Stomach (tissue), 19 donors: ENCODE data around the gene COL9A1. TPM values are rescaled to one million over a fixed set of nuclear protein-coding genes. Genes with fewer than 3 reads are reported as not detected.

Experiments
- DNase-seq, 2 donors: peaks; one replicate each; pipeline versions ENCODE4 v3.0.0 to v3.0.0-alpha.2; 2013 to 2019
- H3K27ac ChIP-seq, 5 donors: fragments of 200-600 bp in 4 of 5; sonication (generic) in 4 of 5; one replicate each; pipeline ENCODE4 v1.5.1; 2013 to 2019; ENCODE audit warnings: mild to moderate bottlenecking in 1 of 5, moderate library complexity in 1 of 5
- H3K27me3 ChIP-seq, 3 donors: fragments of 200-600 bp; sonication (generic); one replicate each; pipeline ENCODE4 v1.5.1; 2017 to 2019; ENCODE audit warnings: mixed run types in 1 of 3
- H3K36me3 ChIP-seq, 4 donors: fragments of 200-600 bp; sonication (generic); 1 replicate in 3 of 4; 2 replicates in 1 of 4; pipeline ENCODE4 v1.5.1; 2016 to 2019
- H3K4me1 ChIP-seq, 4 donors: fragments of 200-600 bp; sonication (generic); one replicate each; pipeline ENCODE4 v1.5.1; 2016 to 2019
- H3K4me3 ChIP-seq, 4 donors: fragments of 200-600 bp; sonication (generic) in 3 of 4; one replicate each; pipeline ENCODE4 v1.5.1; 2016 to 2019; ENCODE audit warnings: mild to moderate bottlenecking in 1 of 4
- H3K9me3 ChIP-seq, 4 donors: fragments of 200-600 bp; sonication (generic); one replicate each; pipeline ENCODE4 v1.5.1; 2016 to 2019
- EP300 ChIP-seq: sonication (generic); formaldehyde crosslinking; IDR thresholded peaks from one replicate; pipeline ENCODE4 v1.6.1; 2017; ENCODE audit warnings: antibody characterized with exemption
- POLR2A ChIP-seq, 4 donors: fragments of 450-650 bp; IDR thresholded peaks; one replicate each; pipeline ENCODE4 v1.6.1; 2016; ENCODE audit warnings: antibody characterized with exemption in 4 of 4, control low read depth in 2 of 4, mild to moderate bottlenecking in 1 of 4, moderate library complexity in 1 of 4
- POLR2AphosphoS5 ChIP-seq, 3 donors: sonication (generic); formaldehyde crosslinking; IDR thresholded peaks; one replicate each; pipeline ENCODE4 v1.6.1; 2016; ENCODE audit warnings: antibody characterized with exemption in 3 of 3
- WGBS, 5 donors: extraction: QIAGEN DNeasy Blood & Tissue Kit in 3 of 5; methylation state at CpG; one replicate each; pipeline versions ENCODE4 v1.1.5 to v1.1.7; 2013 to 2018; 5-methylcytosine and 5-hydroxymethylcytosine counted together
- intact Hi-C: fragments of 100-400 bp; cut with DNase I; formaldehyde crosslinking; loops from one replicate; pipeline ENCODE4 v1.15.1; 2023; ENCODE audit warnings: low total_unique reads
- long read RNA-seq, 10 donors: transcript quantifications; one replicate each; lab custom pipeline, GENCODE V29; 2026
- polyA plus RNA-seq, 3 donors: library from polyadenylated mRNA; stranded (reverse); fragments of 200-250 nt; gene quantifications; one replicate each; pipeline ENCODE4 v1.2.3, GENCODE V29; 2013
- total RNA-seq, 5 donors: library from RNA; depleted of rRNA; stranded (reverse); fragments of >200 nt; gene quantifications; one replicate each; pipeline versions ENCODE4 v1.1.0 to v1.2.3, GENCODE V29; 2014 to 2016
- TF ChIP-seq, protein P1 (sequence below), 7 experiments: fragments of 450-650 bp in 4 of 7; fragments of 200-600 bp in 3 of 7; sonication (generic) in 3 of 7; IDR thresholded peaks; one replicate each; pipeline ENCODE4 v1.5.1; 2016 to 2019; ENCODE audit warnings: antibody characterized with exemption in 7 of 7, control low read depth in 2 of 7, mild to moderate bottlenecking in 1 of 7
- donor health status: healthy with polysubstance abuse.
- donor health status: Bipolar disorder and iron deficiency.
- donor health status: healthy.

Gene COL9A1
- 10 to 100 TPM in 2 of 5 donors, not detected in 3; 16.0 to 36.1 TPM for total RNA-seq
- under 1 TPM in 2 of 3 donors, not detected in 1; 0.25 to 0.75 TPM for polyA plus RNA-seq
- long read RNA-seq, donor 1, result 0 reads
- long read RNA-seq, donor 2, partial matches to known transcripts, result 0 of 2 reads
- long read RNA-seq, donor 2, other reads (novel, unspliced or antisense), result 0 of 2 reads
- long read RNA-seq, donor 3, partial matches to known transcripts, result 0 of 2 reads
- long read RNA-seq, donor 3, other reads (novel, unspliced or antisense), result 0 of 2 reads
- long read RNA-seq, donor 4, result 0 reads
- long read RNA-seq, donor 5, partial matches to known transcripts, result 0 of 4 reads
- long read RNA-seq, donor 5, other reads (novel, unspliced or antisense), result 0 of 4 reads
- long read RNA-seq, donor 6, transcript COL9A1-201 (32 exons, 3,051 nt), result major isoform, 6 of 14 reads
- long read RNA-seq, donor 6, partial matches to known transcripts, result 8 of 14 reads
- long read RNA-seq, donor 6, other reads (novel, unspliced or antisense), result 0 of 14 reads
- long read RNA-seq, donor 7, partial matches to known transcripts, result 0 of 1 reads
- long read RNA-seq, donor 7, other reads (novel, unspliced or antisense), result 0 of 1 reads
- long read RNA-seq, donor 8, partial matches to known transcripts, result 7 of 8 reads
- long read RNA-seq, donor 8, other reads (novel, unspliced or antisense), result 0 of 8 reads
- long read RNA-seq, donor 9, partial matches to known transcripts, result 20 of 20 reads
- long read RNA-seq, donor 9, other reads (novel, unspliced or antisense), result 0 of 20 reads
- long read RNA-seq, donor 10, partial matches to known transcripts, result 0 of 2 reads
- long read RNA-seq, donor 10, other reads (novel, unspliced or antisense), result 0 of 2 reads

DNA sequence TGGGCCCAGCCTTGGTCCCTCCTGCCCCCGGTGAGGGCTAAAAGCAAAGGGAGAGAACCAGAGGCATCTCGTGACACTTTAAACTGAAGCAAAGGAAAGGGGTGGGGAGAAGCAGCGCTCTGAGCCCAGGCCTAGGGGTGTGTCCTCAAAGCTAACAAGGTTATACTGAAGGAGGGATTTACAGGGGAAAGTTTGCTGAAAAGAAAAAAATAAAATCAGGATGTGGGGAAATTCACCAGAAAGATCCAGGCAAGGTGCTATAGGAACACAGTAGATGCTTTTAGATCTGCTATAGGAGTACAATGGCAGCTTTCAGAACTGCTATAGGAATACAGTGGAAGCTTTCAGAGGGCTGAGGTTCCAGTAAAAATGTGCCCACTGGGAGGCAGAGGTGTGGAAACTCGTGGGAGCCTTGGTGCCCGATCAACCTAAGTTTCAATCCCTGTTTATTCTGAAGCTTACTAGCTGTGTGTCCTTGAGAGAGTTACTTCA is at the start of gene COL9A1:
COL9A1 (minus strand) TSS at position 51 of the 492 bp plus-strand sequence. CDS start 160 bp downstream, outside the sequence.
- TF ChIP-seq, protein P1, sequence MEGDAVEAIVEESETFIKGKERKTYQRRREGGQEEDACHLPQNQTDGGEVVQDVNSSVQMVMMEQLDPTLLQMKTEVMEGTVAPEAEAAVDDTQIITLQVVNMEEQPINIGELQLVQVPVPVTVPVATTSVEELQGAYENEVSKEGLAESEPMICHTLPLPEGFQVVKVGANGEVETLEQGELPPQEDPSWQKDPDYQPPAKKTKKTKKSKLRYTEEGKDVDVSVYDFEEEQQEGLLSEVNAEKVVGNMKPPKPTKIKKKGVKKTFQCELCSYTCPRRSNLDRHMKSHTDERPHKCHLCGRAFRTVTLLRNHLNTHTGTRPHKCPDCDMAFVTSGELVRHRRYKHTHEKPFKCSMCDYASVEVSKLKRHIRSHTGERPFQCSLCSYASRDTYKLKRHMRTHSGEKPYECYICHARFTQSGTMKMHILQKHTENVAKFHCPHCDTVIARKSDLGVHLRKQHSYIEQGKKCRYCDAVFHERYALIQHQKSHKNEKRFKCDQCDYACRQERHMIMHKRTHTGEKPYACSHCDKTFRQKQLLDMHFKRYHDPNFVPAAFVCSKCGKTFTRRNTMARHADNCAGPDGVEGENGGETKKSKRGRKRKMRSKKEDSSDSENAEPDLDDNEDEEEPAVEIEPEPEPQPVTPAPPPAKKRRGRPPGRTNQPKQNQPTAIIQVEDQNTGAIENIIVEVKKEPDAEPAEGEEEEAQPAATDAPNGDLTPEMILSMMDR (IDR thresholded peaks at IDR 0.05), result no peak
- no peak for TF ChIP-seq POLR2AphosphoS5 (IDR thresholded peaks at IDR 0.05)
- TF ChIP-seq EP300, result no peak
- TF ChIP-seq POLR2A (IDR thresholded peaks at IDR 0.05), result no peak
- H3K27me3 ChIP-seq, result peaks cover 0 to 3% (median 0%) of the 10 kb centered on the region in 3 donors
- no peaks in the 10 kb centered on the region for H3K9me3 ChIP-seq
- 44 to 61% (median 55%) methylated on average over 5 of the region's 5 CpGs for WGBS, 5 donors
- intact Hi-C loops, result loop anchor here (5.0 kb wide), 1 partner anchor 584 kb away; no protein-coding TSS in a partner anchor
- no peaks in the 10 kb centered on the region for H3K36me3 ChIP-seq
- H3K4me1 ChIP-seq, result no peaks in the 10 kb centered on the region
- no peak within 1 kb of the TSS for H3K27ac ChIP-seq
- DNase-seq, result no peak
- H3K4me3 ChIP-seq, result no peak within 1 kb of the TSS

DNA sequence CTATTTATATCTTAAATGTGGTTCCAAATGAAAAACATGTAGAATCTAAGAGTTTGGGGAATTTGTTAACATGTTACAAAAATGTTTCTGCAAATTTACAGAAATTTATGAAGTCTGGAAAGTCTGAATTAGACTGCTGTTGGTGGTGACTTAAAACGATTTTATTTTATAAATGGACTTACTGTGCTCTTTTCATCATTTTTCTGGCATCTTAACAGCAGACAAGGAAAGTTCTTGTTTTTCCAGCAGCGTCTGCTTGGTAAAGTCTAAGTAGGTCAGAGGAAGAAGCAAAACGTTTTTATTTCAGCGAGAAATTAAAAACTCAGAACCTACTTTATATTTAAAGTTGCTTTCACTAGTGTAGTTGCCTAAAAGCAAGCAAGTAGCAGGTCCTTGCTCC is 48.6 kb upstream of the COL9A1 start:
- Histone ChIP-seq H3K27me3 (no peaks in the 10 kb centered on the region), H3K4me3 (no peak overlapping the region), H3K4me1 (peaks cover 0 to 12% (median 4%) of the 10 kb centered on the region in 4 donors), H3K36me3 (no peaks in the 10 kb centered on the region), H3K27ac (no peak overlapping the region), H3K9me3 (no peaks in the 10 kb centered on the region)
- DNase-seq, result no peak
- intact Hi-C loops, result no loop called here
- no peak for TF ChIP-seq POLR2A (IDR thresholded peaks at IDR 0.05)
- TF ChIP-seq EP300, result no peak
- TF ChIP-seq POLR2AphosphoS5 (IDR thresholded peaks at IDR 0.05), result no peak
- TF ChIP-seq, protein P1 (IDR thresholded peaks at IDR 0.05), result no peak
- WGBS, 5 donors, result 62 to 81% (median 69%) methylated on average over 4 of the region's 4 CpGs

DNA sequence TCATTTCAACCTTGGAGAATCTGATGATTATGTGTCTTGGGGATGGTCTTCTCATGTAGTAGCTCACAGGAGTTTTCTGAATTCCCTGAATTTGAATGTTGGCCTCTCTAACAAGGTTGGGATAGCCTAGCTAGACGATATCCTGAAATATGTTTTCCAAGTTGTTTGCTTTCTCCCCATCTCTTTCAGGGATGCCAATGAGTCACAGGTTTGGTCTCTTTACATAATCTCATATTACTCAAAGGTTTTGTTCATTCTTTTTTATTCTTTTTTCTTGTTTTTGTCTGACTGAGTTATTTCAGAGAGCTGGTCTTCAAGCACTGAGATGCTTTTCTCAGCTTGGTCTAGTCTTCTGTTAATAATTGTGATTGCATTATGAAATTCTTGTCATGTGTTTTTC is 42.7 kb upstream of the COL9A1 start:
- 58 to 80% (median 74%) methylated on average over 1 of the region's 1 CpG for WGBS, 5 donors
- intact Hi-C loops, result no loop called here
- no peaks in the 10 kb centered on the region for H3K36me3 ChIP-seq

More for the DNA sequence above, 42.7 kb upstream of the COL9A1 start:
- Histone ChIP-seq H3K9me3 (no peaks in the 10 kb centered on the region), H3K27me3 (no peaks in the 10 kb centered on the region), H3K4me1 (no peaks in the 10 kb centered on the region), H3K27ac (no peak overlapping the region), H3K4me3 (no peak overlapping the region)
- TF ChIP-seq EP300 (no peak), POLR2AphosphoS5 (IDR thresholded peaks at IDR 0.05) (no peak), POLR2A (IDR thresholded peaks at IDR 0.05) (no peak)
- TF ChIP-seq, protein P1 (IDR thresholded peaks at IDR 0.05), result no peak
- no peak for DNase-seq
